HCT116 (cell line): ENCODE results near the gene FAM20B. TPM values are rescaled to one million over a fixed set of nuclear protein-coding genes. Genes with fewer than 3 reads are reported as not detected.

Source experiments
- total RNA-seq: library from RNA; stranded (reverse); gene quantifications from one replicate; pipeline ENCODE4 v1.2.1, GENCODE V29; 2021; ENCODE audit not compliant: unreplicated experiment

Gene FAM20B
- total RNA-seq, 1 experiment from 2014 or later: 36.7 TPM

Other genes with a start within 250 kb of the FAM20B start
- 0.34 TPM for gene ANGPTL1, start 154.8 kb upstream of the FAM20B start, total RNA-seq
- gene TOR3A, start 56.2 kb downstream of the FAM20B start, total RNA-seq: 27.0 TPM
- 22.9 TPM for gene ABL2, start 203.8 kb downstream of the FAM20B start, total RNA-seq